Fibroblast of skin of back (primary cell): ENCODE results near the gene CD38.

ENCODE experiments used
- DNase-seq: peaks from one replicate; pipeline ENCODE4 v3.0.0-alpha.2; 2013

CD38 gene

DNA sequence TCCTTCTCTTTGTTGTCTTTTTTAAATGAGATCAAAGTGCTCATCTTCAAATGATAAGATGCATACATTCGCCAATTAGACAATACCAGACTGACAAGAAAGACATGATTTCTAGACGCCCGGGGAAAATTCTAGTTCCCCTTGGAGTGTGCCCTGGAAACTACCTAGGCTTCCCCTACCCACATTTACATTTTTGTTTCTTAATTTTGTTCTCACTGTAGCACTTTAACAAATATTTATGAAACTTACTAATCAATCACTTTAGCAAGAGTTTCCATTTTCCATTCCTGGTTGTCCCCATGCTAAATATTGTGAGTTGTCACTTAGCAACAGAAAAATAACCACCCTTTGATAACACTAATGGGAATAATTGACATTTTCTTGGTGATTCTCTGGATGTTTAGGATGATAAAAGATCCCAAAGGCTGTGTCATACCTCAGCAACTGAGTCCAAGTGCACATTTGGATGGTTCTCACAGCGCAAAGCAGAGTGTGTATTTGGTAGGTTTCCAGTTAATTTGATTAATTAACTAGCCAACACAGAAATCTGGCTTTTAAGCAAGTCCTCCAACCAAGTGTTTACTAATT, 90.8 kb downstream of the CD38 start:
- no peak for DNase-seq

DNA sequence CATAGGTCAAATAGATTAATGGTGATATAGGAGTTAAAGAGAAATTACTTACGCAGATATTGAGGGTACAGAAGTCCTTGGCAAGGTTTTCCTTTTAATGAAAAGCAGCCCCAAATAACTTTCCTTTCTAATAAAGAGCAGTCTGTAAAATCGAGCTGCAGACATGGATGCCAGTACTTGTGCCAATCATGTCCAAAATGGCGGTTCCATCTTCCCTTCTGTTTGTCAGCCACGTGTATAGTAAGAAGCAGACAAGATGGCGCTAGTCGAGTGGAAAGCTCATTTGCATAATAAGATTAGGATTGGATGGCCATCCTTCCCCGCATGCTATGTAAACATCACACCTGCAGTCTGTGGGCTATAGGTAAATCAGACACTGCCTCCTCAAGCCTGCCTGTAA, 92.0 kb downstream of the CD38 start:
- DNase-seq, result no peak

DNA sequence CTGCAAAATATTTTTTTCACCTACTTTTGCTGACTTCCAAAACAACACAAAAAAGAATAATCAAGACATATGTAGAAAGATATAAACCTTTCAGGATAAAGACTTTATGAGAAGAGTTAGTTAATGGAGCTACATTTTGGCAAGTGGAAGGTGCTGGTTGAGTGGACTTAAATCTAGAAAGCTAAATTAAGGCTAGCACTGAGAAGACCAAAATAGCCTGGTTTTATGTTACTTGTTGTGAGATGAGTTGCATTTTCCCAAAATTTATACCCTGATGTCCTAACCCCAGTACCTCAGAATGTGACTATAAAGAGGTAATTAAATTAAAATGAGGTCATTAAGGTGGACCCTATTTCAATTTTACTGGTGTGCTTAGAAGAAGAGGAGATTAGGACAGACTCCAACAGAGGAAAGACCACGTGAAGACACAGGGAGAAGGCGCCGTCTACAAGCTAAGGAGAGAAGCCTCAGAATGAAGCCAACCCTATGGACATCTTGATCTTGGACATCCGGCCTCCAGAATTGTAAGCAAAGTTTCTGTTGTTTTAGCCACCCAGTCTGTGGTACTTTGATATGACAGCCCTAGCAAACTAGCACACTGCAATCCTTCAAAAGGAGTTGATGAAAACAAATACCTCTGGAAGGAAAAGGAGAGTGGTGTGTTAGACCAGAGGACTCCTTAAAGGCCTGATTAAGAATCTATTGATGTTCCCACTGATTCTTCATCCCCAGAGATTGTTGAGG, 93.0 kb downstream of the CD38 start:
- no peak for DNase-seq

DNA sequence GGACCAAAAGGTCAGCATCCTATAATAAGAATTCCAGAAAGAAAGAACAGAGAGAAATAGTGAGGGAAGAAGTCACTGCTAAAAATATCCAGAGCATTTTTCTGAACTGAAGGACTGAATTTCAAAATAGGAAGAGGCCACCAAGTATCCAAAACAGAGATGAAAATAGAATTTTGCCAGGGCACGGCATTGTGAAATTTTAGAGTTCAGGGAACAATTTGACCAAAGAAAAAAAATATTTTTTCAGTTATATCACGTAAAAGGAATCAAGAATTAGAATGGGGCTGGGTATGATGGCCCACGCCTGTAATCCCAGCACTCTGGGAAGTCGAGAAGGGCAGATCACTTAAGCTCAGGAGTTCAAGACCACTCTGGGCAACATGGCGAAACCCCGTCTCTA, 95.0 kb downstream of the CD38 start:
- no peak for DNase-seq

DNA sequence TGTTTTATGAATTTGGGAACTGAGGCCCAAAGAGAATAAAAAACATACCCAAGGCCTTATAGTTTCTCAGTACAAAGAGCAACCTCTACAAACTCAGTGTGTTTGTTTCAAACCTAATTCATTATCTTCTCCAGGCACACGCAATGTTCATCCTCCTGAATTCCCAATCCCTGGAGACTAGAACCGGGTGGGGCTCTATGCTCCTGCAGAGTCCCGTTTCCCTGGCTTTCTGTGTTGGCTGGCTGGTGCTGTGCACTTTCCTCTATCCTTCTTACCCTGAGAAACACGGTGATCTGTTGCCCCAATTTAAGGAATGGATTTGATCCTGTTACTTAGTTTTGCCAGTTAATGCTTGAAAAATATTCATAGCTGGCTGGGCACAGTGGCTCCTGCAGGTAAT, 96.5 kb downstream of the CD38 start:
- DNase-seq, result no peak

DNA sequence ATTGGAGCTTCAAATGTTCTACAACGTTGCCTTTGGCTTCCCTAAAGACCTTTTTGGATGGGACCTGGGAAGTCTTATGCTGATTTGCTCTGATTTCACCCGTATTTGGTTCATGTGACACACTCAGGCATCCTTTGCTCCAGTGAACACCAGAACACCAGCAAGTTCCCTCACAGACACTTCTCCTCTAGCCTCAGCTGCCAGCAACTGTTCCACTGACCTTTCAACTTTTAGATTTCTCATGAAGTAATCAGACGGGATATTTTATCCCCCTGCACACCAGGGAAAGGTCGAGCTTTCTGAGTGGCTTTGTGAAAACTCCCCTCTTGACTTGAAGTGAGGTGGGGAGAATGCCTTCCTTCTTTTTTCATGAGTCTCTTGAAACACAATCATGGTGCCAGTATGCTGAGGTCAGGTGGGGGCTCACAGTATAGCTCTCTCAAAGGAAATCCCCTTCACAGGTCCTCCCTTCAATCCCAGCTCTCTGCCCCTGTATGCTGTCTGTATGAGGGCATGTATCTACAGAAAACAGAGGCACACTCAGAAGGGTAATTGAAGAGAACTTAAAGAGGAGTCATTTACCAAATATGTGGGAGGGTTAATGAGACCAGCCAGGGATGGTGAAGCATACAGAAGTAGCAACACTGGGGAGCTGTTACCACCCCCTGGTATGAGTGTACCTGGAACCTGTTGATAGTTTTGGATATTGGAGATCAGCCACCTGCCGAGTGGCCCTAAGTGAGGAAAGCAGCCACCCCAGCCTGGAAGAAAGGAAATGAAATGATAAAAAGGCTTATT, 97.7 kb downstream of the CD38 start:
- DNase-seq, result no peak

DNA sequence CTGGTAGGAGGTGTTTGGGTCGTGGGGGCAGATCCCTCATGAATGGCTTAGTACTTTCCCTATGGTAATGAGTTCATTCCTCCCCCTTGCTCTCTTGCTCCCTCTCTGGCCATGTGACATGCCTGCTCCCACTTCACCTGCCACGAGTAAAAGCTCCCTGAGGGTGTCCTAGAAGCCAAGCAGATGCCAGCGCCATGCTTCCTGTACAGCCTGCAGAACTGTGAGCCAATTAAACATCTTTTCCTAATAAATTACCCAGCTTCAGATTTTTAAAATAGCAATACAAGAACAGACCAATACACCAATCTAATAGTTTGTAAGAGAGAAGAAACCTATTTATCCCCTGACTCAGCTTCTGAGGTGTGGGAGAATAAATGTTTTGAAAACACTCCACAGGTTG, 99.9 kb downstream of the CD38 start:
- DNase-seq, result no peak

DNA sequence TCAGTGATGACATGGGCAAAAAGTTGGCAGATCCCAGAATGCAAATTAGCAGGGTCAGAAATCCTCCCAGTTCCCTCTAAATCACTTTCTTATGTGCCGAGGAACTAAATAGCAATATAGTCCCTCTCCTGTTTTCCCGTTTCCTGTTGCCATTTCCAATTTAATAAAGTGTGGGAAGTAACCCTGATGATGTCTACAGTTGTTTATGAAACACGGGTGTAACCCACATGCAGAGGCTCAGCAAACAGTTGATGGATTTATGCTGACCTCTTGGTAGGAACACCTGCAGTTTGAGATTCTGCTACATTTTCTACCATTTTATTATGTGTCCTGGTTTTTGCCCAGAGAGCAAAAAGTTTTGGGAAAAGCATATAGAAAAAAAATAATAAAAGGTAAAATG, 103.7 kb downstream of the CD38 start:
- DNase-seq, result no peak

DNA sequence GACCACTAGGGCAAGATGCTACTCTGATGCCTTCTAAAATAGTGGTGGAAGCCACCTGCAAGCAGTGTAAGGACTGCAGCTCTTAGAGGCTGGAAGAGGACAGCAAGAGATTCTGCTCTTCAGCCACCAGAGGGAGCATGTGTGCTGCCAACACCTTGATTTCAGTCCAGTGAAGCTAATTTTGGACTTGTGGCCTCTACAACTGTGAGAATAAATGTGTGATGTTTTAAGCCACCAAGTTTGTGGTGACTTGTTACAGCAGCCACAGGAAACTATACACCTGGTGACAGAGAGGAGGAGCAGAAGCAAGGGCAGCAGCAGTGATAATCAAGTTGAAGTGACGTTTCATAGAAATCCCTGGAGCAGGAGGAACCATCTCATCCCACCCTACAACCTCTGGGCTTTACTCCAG, 104.6 kb downstream of the CD38 start:
- peak; percentile 72 for DNase-seq

DNA sequence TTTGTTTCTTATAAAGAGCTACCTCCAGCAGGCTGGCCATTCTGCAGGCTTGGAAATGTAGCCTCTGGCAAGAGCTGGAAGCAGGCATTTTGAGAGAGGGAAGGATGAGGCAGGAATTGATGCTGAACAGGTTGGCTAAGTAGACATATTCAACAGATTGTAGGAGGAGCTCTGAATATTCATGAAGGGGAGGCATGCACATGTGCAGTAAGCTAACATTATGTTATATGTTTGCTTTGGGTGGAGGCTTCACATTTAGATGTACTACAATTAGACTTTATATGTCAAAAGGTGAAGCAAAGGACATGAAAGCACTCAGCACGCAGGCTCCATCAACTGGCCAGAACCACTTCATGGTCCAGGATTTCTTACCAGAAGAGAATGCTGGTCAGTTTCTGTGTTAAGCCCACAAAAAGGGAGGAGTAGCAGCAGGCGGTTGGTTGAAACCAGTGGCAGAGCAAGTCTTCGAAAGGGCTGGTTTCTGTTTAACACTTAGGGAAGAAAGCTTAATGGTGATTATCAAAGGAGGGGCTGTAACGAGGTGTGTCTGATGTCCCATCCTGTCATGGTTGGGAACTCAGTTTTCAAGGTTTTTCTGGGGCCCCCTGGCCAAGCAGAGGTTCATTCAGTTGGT, 105.6 kb downstream of the CD38 start:
- DNase-seq, result no peak

DNA sequence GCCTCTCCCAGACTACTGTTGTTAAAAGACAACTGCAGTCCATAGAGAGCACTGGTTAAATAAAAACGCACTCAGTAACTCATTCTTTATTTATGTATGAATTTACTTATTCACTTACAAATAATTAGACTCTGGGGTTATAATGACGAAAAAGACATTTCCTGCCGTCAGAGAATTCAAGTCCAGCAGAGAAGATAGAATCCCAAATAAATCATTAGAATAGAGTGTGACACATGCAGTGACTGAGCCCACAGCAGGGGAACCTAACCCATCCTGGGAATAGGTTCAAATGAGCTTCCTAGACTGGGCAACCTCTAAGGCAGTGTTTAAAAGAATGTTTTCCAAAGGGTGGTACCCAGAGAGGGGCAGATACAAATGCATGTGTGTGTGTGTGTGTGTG, 106.5 kb downstream of the CD38 start:
- DNase-seq, result peak; percentile 28

DNA sequence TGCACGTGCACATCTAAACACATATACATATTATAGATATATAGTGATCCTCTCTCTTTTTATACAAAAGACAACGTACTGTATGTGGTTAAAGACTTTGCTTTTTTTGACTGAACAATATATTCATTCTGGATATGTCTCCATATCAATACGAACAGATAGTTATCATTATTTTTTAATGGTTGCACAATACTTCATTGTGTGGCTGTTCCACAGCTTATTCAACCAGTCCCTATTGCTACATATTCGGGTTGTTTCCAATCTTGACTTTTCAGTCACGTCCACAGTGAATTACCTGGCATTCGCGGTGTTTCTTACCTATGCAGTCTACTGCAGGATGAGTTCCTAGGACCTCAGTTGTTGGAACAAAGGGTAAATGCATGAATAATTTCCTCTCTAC, 107.3 kb downstream of the CD38 start:
- no peak for DNase-seq

DNA sequence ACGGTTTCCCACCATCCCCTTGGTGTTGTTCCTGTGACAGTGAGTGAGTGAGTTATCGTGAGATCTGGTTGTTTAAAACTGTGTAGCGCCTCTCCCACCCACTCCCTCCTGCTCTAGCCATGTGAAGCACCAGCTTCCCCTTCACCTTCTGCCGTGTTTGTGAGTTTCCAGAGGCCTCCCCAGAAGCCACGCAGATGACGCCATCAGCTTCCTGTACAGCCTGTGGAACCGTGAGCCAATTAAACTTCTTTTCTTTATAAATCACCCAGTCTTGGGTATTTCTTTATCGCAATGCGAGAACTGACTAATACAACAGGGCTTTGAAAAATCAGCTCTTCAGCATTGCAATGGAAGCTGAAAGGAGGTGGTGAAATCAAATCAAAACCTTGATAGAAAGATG, 110.4 kb downstream of the CD38 start:
- no peak for DNase-seq

DNA sequence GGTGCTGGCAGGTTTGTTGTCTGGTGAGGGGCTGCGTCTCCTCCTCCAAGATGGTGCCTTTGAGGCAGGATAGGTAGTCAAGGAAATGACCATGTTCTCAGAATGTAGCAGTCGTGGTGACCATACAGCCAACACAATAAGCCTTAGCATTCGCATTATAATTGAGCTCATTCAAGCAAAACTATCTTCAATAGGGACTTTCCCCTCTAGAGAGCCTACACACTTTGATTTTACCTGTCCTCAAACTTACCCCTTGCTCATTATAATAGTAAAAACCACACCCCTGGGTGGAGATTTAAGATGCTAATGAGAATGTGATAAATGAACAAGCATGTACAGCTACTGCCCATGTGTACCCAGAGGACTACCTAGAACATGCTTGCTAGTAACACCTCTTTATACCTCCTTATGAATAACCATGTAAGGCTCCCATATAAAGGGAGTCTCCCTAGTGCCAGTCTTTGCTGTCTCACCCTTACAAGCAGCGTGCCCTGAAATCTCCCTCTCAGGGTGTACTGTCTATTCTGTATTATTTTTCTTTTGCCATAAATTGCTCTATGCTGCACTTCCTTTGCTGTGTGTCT, 112.2 kb downstream of the CD38 start:
- DNase-seq, result no peak

DNA sequence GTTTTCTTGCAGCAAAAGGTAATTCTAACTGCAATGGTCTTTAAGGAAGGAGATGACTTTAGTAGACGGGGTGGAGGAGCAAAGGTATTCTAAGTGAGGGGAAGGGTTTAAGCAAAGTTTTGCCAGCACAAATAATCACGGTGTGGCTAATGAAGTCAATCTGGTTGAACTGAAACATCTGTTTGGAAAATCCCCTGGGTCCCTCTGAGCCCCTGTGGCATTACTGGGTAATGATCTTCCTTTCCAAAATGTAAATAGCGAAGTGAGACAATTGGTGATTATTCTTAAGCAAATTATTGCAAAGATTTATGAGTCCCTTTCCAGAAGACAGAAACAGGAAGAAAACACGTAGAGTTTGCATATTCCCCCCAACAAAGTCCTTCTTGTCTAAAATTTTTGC, 113.2 kb downstream of the CD38 start:
- no peak for DNase-seq

DNA sequence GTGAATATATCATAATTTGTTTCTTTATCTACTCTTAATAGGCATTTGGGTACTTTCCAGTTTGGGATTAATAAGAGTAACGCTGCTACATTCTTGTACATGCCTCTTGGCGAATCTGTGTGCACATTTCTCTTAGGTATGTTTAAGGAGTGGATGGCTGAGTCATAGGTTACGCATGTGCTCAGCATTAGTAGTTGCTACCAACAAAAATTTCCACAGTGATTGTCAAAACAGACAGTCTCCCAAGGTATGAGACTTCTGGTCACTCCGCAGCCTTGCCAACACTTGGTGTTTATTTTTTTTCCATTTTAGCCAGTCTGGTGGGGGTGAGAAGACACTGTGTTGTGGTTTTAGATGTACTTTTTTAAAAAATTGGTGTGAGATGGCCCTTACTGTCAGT, 115.8 kb downstream of the CD38 start:
- DNase-seq, result peak; percentile 96

DNA sequence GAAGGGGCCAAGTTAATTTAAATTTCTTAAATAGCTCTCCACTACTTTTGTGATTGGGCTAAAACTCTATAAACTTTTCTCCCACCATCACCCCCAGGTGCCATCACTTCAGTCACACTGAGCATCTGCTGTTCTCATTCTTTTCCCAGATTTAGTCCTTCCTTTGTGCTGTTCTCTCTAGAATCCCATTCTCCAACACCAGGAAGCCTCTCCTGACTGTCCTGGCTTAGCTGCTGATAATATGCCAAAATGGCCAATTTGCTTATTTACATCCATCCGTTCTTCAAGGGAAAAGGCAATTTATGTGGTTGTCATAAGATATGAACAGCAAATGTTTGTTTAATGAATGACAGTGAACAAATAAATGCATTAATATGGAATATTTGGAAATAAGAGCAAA, 116.3 kb downstream of the CD38 start:
- no peak for DNase-seq

DNA sequence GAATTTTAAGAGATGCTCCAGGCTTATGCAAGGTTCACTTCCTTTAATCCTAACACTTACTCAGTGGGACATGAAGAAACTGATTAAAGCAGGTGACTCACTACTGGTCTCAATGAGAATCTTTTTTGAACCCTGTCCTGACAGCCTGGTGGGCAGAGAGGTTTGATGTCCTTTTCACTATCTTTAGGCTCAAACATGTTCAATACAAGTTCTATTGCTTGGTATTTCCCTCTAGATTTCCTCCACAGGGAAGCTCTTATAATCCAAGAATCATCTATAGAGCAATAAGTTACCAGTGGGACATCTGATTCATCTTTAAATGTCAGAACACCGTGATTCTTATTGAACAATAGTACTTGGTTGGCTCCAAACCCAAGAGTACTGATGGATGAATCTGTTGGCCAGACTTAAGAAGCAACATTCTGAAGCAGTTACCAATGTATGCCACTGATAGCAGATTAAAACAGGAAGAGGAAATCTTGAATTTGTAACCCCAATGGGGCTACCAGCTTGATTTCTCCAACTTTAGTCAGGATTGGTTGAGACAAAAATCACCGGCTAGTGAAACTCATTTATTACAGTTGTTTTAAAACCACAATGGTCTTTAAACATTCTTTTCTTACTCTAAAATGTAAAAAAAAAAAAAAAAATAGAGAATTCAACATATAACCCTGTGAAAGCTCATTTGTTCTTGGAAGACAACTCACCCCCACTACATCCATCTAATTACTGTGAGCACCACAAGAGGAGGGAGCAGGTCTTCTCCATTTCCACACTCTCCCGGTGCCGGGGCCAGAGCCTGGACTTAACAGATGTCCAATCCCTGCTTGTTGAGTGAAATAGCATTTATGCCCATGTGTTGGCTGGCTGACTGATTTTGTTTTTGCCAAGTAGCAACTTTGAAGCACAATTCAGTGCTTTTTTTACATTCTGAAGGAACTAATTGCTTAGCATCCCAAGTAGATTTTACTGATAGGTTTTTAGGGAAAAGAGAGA, 117.1 kb downstream of the CD38 start:
- no peak for DNase-seq

DNA sequence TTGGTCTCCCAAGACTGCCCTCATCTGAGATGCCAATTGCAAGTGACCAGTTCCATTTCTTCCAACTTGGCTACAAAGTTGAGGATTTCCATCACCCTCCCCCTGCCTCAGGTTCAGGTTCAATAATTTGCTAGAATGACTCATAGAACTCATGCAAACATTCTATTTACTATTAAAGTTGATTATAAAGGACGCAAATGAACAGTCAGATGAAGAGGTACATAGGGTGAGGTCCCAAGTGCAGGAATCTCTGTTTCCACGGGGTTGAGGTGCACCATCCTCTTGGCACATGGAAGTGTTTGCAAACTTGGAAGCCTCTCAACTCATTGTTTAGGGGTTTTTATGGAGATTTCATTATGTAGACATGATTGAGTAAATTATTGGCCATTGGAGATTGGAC, 119.4 kb downstream of the CD38 start:
- DNase-seq, result no peak

DNA sequence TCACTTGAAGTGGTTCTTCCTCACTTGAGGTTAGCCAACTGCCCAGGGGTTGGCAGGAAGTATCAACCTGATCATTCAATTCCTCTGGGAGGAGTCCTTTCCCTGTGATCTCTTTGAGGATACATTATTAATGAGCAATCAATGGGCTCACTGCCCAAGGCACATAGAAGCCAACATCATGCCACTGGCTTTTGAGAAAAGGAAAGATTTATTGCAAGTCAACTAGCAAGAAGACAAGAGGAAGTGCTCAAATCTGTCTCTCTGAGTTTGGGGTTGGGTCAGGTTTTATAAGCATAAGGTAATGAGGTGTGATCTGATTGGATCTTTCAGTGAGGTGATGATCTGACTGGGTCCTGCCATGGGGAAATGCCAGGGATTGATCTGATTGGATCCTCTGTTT, 120.8 kb downstream of the CD38 start:
- DNase-seq, result no peak

DNA sequence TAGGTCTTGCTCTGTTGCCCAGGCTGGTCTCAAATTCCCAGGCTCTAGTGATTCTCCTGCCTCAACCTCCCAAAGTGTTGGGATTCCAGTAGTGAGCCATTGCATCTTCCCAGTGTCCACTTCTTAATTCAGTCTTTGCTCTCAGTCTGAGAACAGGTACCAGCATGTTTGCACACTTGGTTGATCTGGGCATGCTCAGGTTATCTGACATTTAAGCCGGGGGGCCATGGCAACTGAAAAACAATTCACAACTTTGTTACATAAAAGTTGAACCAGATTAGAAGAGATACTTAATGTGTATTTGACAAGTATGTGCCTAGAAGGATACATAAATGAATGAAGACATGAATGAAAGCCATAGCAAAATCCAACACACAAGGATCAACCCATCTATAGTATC, 121.4 kb downstream of the CD38 start:
- no peak for DNase-seq

DNA sequence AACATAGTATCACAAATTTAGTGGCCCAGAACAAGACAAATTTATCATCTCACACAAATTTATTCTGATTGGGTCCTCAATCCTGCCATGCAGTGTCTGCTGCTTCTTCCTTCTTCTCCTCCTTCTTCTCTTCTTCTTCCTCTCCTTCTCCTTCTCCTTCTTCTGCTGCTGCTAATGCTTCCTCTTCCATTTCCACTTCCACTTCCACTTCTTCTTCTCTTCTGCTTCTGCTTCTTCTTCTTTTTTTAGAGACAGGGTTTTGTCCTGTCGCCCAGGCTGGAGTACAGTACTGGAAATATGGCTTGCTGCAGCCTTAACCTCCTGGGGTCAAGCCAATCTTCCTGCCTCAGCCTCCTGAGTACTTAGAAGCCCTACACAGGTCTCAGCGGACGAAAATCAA, 122.9 kb downstream of the CD38 start:
- DNase-seq, result no peak
